Retinal pigment epithelial cell (primary cell): ENCODE results near the gene ZSWIM6.
A peak's percentile ranks its signal among the peaks of the same experiment; 100 is the strongest.

Experiments used
- DNase-seq: peaks from one replicate; pipeline ENCODE4 v3.0.0-alpha.2; 2010; ENCODE audit warnings: low read depth
- H3K4me3 ChIP-seq: 2 replicates; pipeline ENCODE4 v1.5.1; 2011; ENCODE audit warnings: mild to moderate bottlenecking, low read length, control low read depth, moderate library complexity
- TF ChIP-seq, protein P1 (sequence below): conservative IDR thresholded peaks from 2 replicates; pipeline ENCODE4 v1.5.1; 2011; ENCODE audit warnings: low read depth, low read length, control low read depth, inconsistent platforms

The ZSWIM6 gene

DNA sequence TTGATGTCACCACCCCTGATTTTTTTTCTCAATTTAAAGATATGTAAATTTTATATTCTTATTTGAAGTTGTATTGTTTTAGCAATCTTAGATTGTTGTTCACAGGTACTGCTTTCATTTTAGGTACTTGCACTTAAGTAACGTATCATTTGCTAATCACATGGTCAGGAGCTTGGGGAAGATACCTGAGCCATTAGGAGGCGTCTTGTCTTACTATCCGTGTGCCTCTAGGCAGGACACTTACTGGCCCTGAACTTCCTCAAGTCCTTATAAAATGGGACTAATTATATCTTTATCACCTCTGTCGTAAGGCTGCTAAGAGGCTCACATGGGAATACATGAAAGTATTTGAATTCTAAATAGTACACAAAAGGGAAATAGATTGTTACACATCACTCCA lies 18.5 kb downstream of the ZSWIM6 start:
- no peak overlapping the region for H3K4me3 ChIP-seq
- TF ChIP-seq, protein P1, sequence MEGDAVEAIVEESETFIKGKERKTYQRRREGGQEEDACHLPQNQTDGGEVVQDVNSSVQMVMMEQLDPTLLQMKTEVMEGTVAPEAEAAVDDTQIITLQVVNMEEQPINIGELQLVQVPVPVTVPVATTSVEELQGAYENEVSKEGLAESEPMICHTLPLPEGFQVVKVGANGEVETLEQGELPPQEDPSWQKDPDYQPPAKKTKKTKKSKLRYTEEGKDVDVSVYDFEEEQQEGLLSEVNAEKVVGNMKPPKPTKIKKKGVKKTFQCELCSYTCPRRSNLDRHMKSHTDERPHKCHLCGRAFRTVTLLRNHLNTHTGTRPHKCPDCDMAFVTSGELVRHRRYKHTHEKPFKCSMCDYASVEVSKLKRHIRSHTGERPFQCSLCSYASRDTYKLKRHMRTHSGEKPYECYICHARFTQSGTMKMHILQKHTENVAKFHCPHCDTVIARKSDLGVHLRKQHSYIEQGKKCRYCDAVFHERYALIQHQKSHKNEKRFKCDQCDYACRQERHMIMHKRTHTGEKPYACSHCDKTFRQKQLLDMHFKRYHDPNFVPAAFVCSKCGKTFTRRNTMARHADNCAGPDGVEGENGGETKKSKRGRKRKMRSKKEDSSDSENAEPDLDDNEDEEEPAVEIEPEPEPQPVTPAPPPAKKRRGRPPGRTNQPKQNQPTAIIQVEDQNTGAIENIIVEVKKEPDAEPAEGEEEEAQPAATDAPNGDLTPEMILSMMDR = no peak
- DNase-seq = no peak

DNA sequence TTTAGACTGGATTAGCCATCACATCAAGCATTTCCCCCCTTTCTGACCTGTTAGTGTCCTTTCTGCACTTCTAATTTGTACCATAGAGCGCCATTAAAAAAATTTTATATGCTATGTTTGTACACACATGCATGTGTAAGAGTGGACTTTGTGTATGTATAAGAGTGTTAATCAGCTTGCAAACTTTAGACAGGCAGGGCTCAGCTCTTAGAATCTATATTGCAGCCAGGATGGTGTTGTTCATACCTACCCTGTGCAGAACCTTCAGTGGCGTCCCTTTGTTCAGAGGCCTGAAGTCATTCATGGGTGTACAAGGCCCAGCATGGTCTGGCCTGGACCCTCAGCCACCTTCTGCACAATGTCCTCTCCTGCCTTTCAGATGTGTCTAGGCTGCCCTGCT lies 19.7 kb downstream of the ZSWIM6 start:
- no peak overlapping the region for H3K4me3 ChIP-seq
- DNase-seq = no peak
- TF ChIP-seq, protein P1 = no peak

DNA sequence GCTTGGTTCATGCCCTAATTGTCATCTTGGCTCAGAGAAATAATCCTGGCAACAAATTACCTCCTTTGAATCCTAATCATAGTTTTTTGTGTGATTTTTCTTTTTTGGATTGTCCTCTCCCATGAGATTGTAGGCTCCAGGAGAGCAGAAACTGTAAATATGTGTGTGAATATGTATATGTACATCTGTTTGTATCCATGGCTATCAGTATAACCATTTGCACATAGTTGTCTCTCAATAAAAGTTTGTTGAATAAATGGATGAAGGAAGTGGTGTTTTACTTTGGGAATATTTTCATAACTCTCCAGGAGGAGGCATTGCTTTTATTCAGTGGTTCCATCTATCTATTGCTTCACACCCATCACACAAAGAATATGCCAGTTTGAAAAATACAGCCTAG lies 20.1 kb downstream of the ZSWIM6 start:
- H3K4me3 ChIP-seq = no peak overlapping the region
- TF ChIP-seq, protein P1 = no peak
- no peak for DNase-seq

DNA sequence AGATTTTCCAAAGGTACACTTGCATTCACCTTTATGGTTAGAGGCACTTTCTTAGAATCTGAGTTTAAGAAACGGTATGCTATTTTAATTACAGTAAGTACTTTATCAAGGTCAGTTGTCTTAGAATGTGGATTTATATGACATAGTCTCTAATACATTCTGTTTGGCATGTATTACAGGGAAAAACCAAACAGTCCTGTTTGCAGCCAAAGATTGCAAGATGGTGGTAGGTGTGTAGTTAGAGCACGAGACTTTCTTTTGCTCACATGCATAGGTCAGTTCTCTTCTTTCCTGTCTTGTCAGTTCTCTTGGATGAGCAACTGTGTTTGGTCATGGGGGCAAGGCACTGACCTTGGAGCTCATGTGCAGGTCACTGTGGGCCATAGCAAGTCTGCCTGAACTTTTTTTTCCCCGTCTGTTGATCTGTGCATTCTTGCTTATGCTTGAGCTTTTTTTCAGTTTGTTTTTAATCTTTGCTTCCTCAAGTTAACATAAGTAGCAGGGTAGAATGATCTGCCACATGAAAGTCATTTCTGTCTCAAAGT lies 20.6 kb downstream of the ZSWIM6 start:
- TF ChIP-seq, protein P1 = no peak
- H3K4me3 ChIP-seq = no peak overlapping the region
- no peak for DNase-seq

DNA sequence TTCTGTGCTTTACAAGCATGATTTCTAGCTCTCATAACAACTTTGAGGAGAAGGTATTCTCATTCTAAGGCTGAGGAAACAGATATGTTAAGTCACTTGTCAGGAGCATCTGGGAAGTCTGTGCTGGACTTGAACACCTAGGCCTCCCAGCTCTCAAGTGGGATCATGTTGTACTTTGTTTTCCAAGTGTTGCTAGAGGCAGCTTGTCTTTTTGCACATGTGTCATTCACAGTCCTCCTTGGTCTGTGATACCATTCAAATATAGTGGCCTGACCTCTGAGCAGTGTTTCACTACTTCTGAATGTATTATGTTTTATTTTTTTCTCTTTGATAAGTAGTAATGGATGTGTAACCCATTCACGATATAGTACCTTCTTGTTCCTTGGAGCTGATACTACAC lies 21.2 kb downstream of the ZSWIM6 start:
- no peak overlapping the region for H3K4me3 ChIP-seq
- TF ChIP-seq, protein P1 = no peak
- DNase-seq = no peak

DNA sequence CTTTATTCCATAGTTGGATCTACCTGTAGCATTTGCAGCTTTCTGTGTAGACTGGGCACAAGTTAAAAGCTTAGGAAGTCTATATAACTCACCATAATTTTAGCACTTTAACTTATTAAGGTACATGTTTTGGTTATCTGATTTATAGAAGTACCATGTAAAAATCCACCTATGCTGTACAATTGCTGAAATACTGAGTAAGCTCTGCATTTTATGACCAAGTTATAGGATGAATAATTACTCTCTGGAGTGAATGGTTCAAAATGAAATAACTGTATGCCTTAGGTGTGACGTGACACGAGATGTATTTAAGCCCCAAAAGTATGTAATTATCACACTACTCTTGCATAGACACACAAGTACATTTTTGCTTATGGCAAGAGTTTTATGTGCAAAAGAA lies 22.1 kb downstream of the ZSWIM6 start:
- TF ChIP-seq, protein P1 = no peak
- no peak overlapping the region for H3K4me3 ChIP-seq
- no peak for DNase-seq

DNA sequence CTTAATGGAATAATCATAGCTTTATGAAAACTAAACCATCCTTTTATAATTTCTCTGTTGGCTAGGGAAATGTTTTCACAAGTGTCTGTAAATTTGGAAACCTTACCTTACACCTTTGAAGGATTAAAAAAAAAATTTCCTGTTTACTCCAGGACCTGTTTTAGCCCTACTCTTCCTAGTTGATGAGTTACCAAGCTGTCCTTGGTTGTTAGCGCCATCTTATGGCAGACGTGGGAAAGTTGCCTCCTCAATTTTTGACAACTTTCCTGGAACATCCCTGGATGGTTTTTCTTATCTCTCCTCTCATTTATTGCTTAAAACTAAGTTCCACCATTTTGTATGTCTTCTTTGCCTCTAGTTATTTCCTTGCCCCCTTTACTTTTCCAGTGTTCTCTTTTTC lies 25.7 kb downstream of the ZSWIM6 start:
- TF ChIP-seq, protein P1 = peak; percentile 48
- no peak for DNase-seq
- H3K4me3 ChIP-seq = no peak overlapping the region
